Osteoblast (primary cell): Measurements from ENCODE around the gene TPRN. TPM values are rescaled to one million over a fixed set of nuclear protein-coding genes. Genes with fewer than 3 reads are reported as not detected.

Source experiments
- DNase-seq: peaks from one replicate; pipeline ENCODE4 v3.0.0; 2011; ENCODE audit warnings: low spot score, mixed read lengths; ENCODE audit not compliant: insufficient read length; ENCODE audit errors: missing footprints
- H2AFZ ChIP-seq: 2 replicates; pipeline ENCODE4 v1.6.0; 2011; ENCODE audit warnings: mild to moderate bottlenecking, low read length
- H3K27ac ChIP-seq: 2 replicates; pipeline ENCODE4 v1.5.1; 2011; ENCODE audit warnings: mild to moderate bottlenecking, low read depth, low read length, moderate library complexity
- H3K27me3 ChIP-seq: 2 replicates; pipeline ENCODE4 v1.6.0; 2012; ENCODE audit warnings: mild to moderate bottlenecking, control low read depth, inconsistent platforms, low read length, moderate library complexity; ENCODE audit not compliant: insufficient read depth
- H3K36me3 ChIP-seq: 2 replicates; pipeline ENCODE4 v1.5.1; 2011; ENCODE audit warnings: mild to moderate bottlenecking, low read length, control low read depth, moderate library complexity; ENCODE audit not compliant: insufficient read depth
- H3K4me1 ChIP-seq: 2 replicates; pipeline ENCODE4 v1.5.1; 2011; ENCODE audit warnings: mild to moderate bottlenecking, low read length, control low read depth, moderate library complexity; ENCODE audit not compliant: insufficient read depth
- H3K4me2 ChIP-seq: 2 replicates; pipeline ENCODE4 v1.6.0; 2011; ENCODE audit warnings: mild to moderate bottlenecking, low read length; ENCODE audit not compliant: insufficient read depth
- H3K4me3 ChIP-seq: fragments of 200-600 bp; sonication (generic); 3 replicates; pipeline ENCODE4 v1.5.1; 2012; ENCODE audit warnings: mild to moderate bottlenecking, low read length, inconsistent platforms; ENCODE audit not compliant: insufficient read depth
- H3K79me2 ChIP-seq: 2 replicates; pipeline ENCODE4 v1.6.0; 2012; ENCODE audit warnings: mild to moderate bottlenecking, low read length, control low read depth, inconsistent platforms; ENCODE audit not compliant: insufficient read depth
- H3K9me3 ChIP-seq: 2 replicates; pipeline ENCODE4 v1.5.1; 2011; ENCODE audit warnings: low read depth, low read length, control low read depth
- H4K20me1 ChIP-seq: 2 replicates; pipeline ENCODE4 v1.6.0; 2012; ENCODE audit warnings: mild to moderate bottlenecking, low read length, control low read depth; ENCODE audit not compliant: insufficient read depth
- total RNA-seq: library from RNA; depleted of rRNA; stranded (reverse); fragments of >200 nt; gene quantifications from 2 replicates; pipeline ENCODE4 v1.2.3, GENCODE V29; 2012
- TF ChIP-seq, protein P1 (sequence below): IDR thresholded peaks from 2 replicates; pipeline ENCODE4 v1.5.1; 2011; ENCODE audit warnings: mild to moderate bottlenecking, low read depth, low read length, moderate library complexity; ENCODE audit errors: extremely low read depth

Gene TPRN
- total RNA-seq, 1 donor = 10.5 TPM

DNA sequence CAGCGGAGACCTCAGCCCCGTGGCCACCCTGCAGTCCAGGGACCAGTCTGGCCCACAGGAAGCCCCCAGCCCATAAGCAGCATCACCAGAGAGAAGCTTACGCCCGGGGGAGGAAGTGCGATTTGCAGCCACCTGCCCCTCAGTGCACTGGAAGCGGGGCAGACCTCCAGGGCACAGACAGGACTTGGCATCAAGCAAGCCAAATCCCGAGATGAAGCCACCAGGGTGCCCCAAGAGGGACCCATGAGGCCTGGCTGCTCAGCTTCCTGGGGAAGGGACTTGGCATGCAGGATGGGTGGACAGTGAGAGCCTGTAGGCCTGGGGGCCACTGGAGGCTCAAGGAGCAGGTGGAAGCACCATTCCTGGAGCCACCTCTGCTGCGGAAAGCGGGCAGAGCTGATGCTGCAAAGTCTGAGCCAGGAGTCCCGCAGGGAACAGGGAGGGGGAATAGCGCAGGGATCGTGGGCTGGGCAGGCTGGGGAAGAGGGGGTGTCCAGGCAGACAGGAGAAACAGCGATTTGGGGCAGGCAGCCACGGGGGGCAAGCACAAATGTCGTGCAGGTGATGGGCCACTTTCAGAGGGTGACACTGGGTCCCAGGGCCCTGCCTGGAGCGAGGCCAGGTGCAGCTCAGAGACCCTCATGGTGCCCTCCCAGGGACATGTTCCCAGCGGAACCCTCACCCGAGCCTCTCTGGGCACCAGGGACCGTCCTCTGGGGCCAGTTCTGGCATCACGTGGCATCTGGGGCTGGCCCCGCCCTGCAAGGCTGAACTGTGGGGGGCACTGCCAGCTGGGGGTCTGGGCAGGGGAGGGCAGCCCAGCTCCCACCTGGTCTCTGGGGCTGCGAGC lies 33.9 kb downstream of the TPRN start:
- TF ChIP-seq, protein P1, sequence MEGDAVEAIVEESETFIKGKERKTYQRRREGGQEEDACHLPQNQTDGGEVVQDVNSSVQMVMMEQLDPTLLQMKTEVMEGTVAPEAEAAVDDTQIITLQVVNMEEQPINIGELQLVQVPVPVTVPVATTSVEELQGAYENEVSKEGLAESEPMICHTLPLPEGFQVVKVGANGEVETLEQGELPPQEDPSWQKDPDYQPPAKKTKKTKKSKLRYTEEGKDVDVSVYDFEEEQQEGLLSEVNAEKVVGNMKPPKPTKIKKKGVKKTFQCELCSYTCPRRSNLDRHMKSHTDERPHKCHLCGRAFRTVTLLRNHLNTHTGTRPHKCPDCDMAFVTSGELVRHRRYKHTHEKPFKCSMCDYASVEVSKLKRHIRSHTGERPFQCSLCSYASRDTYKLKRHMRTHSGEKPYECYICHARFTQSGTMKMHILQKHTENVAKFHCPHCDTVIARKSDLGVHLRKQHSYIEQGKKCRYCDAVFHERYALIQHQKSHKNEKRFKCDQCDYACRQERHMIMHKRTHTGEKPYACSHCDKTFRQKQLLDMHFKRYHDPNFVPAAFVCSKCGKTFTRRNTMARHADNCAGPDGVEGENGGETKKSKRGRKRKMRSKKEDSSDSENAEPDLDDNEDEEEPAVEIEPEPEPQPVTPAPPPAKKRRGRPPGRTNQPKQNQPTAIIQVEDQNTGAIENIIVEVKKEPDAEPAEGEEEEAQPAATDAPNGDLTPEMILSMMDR = no peak

DNA sequence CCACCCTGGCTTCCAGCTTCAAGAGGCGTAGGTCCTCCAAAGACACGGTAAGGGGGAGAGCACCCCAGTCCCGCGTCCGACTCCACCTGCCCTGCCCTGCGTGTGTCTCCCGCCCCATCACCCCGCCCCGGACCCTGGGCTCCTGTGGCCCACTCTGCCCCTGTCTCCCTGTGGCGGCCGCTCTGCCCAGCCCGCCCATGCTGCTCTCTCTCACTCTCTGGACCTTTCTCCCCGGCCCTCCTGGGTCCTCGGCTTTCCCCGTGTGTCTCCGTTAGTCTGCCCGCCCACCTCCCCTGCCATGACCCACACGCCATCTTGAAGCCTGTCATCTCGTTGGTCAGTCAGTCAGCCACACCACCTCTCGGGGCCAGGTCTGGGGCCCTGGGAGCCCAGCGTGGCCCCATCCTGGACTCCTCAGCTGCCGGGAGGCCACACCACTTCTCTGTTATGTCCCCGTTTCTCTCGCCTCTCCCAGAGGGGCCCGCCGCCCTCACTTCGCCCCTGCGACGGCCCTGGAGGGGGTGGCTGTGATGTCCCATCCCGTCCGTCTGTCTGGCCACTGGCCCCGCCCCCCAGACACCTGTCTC lies 35.2 kb downstream of the TPRN start:
- TF ChIP-seq, protein P1 = no peak
- Histone ChIP-seq H3K27ac (no peak overlapping the region), H3K9me3 (no peaks in the 10 kb centered on the region), H3K4me1 (no peaks in the 10 kb centered on the region), H3K27me3 (peaks cover 68% of the 10 kb centered on the region), H4K20me1 (no peaks in the 10 kb centered on the region), H3K79me2 (no peaks in the 10 kb centered on the region), H3K36me3 (no peaks in the 10 kb centered on the region), H3K4me2 (no peak overlapping the region), H2AFZ (no peak overlapping the region), H3K4me3 (no peak overlapping the region)
- DNase-seq = peak; percentile 91

More for the DNA sequence above, 33.9 kb downstream of the TPRN start:
- no peak overlapping the region for H3K27ac ChIP-seq
- no peaks in the 10 kb centered on the region for H4K20me1 ChIP-seq
- H2AFZ ChIP-seq = no peak overlapping the region
- H3K27me3 ChIP-seq = peaks cover 67% of the 10 kb centered on the region
- no peak overlapping the region for H3K4me3 ChIP-seq
- peak; percentile 92 for DNase-seq
- no peaks in the 10 kb centered on the region for H3K4me1 ChIP-seq
- H3K4me2 ChIP-seq = no peak overlapping the region
- H3K79me2 ChIP-seq = no peaks in the 10 kb centered on the region
- H3K36me3 ChIP-seq = no peaks in the 10 kb centered on the region
- H3K9me3 ChIP-seq = no peaks in the 10 kb centered on the region

DNA sequence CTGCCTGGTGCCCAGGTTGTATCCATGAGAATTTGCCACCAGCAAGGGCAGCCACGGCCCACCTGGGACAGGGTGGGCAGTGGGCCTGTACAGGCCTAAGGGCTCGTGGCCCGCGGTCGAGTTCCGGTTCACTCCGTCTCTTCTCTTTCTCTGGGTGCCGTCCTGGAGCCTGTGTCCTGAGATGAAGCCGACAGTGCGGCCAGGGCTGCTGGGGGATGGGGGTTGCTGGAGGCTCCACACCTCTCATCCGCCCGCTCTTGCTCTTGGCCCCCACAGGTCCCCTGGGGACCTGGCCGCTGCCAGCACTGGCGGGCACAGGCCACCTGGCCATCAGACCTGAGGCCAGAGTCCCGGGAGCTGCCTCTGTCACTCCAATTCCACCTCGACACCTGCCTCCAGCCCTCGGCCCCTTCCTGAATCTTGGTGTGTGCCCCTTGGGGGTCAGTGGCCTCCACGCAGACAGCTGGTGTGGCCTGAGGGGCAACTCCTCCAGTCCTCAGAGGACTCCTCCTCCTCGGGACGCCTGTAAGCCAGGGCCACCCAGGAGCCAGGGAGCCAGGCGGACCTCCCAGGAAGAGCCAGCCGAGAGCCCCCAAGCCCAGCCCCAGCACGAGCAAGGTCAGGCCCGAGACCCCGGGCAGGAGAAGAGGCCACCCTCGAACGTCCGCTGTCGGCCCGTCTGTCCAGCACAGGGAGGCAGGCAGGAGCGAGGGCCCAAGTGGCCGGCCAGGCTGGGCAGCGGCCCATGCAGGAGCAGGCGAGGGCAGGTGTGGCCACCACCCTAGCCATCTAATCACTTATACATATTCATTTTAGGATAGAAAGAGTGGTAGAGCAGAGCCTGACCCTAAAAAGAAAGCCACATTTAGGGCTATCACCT lies 35.9 kb downstream of the TPRN start:
- no peaks in the 10 kb centered on the region for H3K36me3 ChIP-seq
- H2AFZ ChIP-seq = no peak overlapping the region
- H3K4me3 ChIP-seq = no peak overlapping the region
- H3K4me2 ChIP-seq = no peak overlapping the region
- no peaks in the 10 kb centered on the region for H3K79me2 ChIP-seq
- no peaks in the 10 kb centered on the region for H3K4me1 ChIP-seq
- TF ChIP-seq, protein P1 = no peak
- H3K9me3 ChIP-seq = no peaks in the 10 kb centered on the region
- DNase-seq = peak; percentile 89
- H3K27me3 ChIP-seq = peaks cover 66% of the 10 kb centered on the region
- no peaks in the 10 kb centered on the region for H4K20me1 ChIP-seq
- no peak overlapping the region for H3K27ac ChIP-seq
